Muscle of back (tissue), 13 donors: ENCODE data around the gene PDAP1. TPM values are rescaled to one million over a fixed set of nuclear protein-coding genes. Genes with fewer than 3 reads are reported as not detected.
"Not testable (repeated sequence)": the region's sequence is repeated elsewhere in the genome, so short reads cannot be mapped to it uniquely, and the experiment has no call there.

ENCODE experiments used
- DNase-seq, 3 donors: peaks; one replicate each; pipeline versions ENCODE4 v3.0.0 to v3.0.0-alpha.2; 2013
- long read RNA-seq, 9 donors: transcript quantifications; one replicate each; lab custom pipeline, GENCODE V29; 2026
- polyA plus RNA-seq, 10 donors: library from polyadenylated mRNA; unstranded; fragments of 120-200 nt; gene quantifications; one replicate each; pipeline ENCODE4 v1.2.1, GENCODE V29; 2013; ENCODE audit not compliant: insufficient read length in 10 of 10

PDAP1 gene, protein sequence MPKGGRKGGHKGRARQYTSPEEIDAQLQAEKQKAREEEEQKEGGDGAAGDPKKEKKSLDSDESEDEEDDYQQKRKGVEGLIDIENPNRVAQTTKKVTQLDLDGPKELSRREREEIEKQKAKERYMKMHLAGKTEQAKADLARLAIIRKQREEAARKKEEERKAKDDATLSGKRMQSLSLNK
- polyA plus RNA-seq, result 100 to 1,000 TPM in 7 of 10 donors, 10 to 100 TPM in 3; 91.8 to 152 (median 110) TPM
- long read RNA-seq, donor 1, transcript PDAP1-201 (6 exons, 2,546 nt), result major isoform, 20 of 27 reads
- long read RNA-seq, donor 1, partial matches to known transcripts, result 7 of 27 reads
- long read RNA-seq, donor 1, other reads (novel, unspliced or antisense), result 0 of 27 reads
- long read RNA-seq, donor 2, transcript PDAP1-201 (6 exons, 2,546 nt), result major isoform, 16 of 114 reads
- long read RNA-seq, donor 2, partial matches to known transcripts, result 91 of 114 reads
- long read RNA-seq, donor 2, other reads (novel, unspliced or antisense), result 7 of 114 reads
- long read RNA-seq, donor 3, result 0 reads
- long read RNA-seq, donor 4, transcript PDAP1-201 (6 exons, 2,546 nt), result major isoform, 20 of 21 reads
- long read RNA-seq, donor 4, partial matches to known transcripts, result 0 of 21 reads
- long read RNA-seq, donor 4, other reads (novel, unspliced or antisense), result 0 of 21 reads
- long read RNA-seq, donor 5, transcript PDAP1-201 (6 exons, 2,546 nt), result major isoform, 25 of 135 reads
- long read RNA-seq, donor 5, partial matches to known transcripts, result 77 of 135 reads
- long read RNA-seq, donor 5, other reads (novel, unspliced or antisense), result 33 of 135 reads
- long read RNA-seq, donor 6, transcript PDAP1-201 (6 exons, 2,546 nt), result major isoform, 32 of 158 reads
- long read RNA-seq, donor 6, partial matches to known transcripts, result 101 of 158 reads
- long read RNA-seq, donor 6, other reads (novel, unspliced or antisense), result 25 of 158 reads
- long read RNA-seq, donor 7, transcript PDAP1-201 (6 exons, 2,546 nt), result major isoform, 12 of 50 reads
- long read RNA-seq, donor 7, partial matches to known transcripts, result 38 of 50 reads
- long read RNA-seq, donor 7, other reads (novel, unspliced or antisense), result 0 of 50 reads
- long read RNA-seq, donor 8, transcript PDAP1-201 (6 exons, 2,546 nt), result major isoform, 19 of 27 reads
- long read RNA-seq, donor 8, partial matches to known transcripts, result 8 of 27 reads
- long read RNA-seq, donor 8, other reads (novel, unspliced or antisense), result 0 of 27 reads
- long read RNA-seq, donor 9, result 0 reads

DNA sequence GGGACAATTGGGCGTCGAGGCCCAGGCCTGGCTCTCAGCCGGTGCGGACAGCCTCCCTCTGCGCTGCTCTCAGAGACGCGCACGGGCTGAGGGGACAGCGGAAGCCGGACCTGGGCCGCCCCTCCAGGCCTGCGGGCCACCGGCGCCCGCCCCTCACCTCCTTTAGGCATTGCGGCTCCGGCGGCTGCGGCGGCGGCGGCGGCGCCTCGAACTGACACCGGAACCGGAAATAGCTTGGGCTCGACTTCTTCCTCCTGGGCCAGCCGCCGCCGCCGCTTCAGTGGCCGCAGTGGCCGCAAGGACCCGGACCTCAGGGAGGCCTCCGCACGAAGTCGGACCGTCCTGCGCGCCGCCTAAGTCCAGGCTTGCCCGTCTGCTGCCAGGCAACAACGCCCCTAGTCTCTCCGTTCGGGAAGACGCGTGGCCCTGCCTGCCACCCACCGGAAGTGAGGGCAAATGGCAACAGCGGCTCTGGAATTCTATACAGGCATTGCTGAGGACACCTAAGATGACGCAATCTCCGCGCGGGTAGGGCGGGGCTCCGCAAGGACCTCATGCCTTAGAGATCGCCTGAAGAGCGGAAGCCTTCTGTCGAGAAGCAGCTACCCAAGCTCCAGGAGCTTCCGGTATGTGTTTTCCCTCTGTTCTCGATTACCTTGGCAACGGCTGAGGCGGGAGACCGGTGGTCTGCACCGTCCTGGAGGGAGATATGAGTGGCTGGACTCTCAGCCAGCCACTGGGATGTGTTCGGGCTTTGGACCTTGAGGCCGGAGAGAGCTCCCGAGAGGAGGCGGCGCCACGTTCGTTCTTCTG lies at the start of gene PDAP1, which contains the start of gene BUD31:
Gene PDAP1, minus strand, starts transcription at position 219 of the 813 bp plus-strand sequence. Its CDS starts 49 bp downstream, at position 170.
Gene BUD31, plus strand, starts transcription at position 591 of the 813 bp plus-strand sequence. CDS start 2,124 bp downstream, outside the sequence.
- peak; percentile 94 to 99 (median 95) for DNase-seq

DNA sequence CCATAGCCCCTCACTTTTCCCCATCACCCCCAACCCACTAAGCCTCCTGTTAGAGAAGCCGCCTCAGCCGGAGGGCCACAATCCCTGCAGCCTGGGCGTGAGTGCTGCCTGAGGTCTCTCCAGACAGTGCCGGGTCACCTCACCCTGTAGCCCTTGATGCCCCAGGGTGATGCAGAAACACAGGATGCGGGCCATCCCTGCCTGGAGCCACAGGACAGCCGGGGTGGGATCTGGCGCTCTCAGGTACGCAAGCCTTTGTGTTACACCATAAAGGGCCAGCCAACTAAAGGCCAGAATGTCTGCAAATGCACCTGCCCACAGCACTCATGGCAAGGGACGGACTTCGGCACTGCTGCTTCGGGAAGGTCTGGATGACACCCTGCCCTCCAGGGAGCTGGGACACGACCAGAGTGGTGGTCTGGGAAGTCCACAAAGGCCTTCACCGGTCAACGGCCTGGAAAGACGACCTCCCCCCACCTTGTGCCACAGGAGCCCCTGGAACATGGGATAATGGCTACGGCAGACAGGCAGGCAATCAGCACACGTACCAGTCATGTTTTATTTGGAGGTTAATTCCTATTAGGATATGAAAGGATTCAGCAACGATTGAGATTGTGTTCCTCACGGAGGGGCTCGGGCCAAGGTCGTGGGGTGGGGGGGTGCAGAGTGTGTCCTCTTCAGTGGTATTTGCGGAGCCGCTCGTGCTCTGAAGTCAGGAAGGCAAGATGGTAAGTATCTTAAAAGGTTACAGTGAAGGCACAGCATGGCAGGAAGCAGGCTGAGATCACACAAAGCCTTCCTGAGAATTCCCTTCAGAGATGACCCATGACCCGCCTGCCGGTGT lies 49.5 kb upstream of the PDAP1 start:
- DNase-seq, result no peak

DNA sequence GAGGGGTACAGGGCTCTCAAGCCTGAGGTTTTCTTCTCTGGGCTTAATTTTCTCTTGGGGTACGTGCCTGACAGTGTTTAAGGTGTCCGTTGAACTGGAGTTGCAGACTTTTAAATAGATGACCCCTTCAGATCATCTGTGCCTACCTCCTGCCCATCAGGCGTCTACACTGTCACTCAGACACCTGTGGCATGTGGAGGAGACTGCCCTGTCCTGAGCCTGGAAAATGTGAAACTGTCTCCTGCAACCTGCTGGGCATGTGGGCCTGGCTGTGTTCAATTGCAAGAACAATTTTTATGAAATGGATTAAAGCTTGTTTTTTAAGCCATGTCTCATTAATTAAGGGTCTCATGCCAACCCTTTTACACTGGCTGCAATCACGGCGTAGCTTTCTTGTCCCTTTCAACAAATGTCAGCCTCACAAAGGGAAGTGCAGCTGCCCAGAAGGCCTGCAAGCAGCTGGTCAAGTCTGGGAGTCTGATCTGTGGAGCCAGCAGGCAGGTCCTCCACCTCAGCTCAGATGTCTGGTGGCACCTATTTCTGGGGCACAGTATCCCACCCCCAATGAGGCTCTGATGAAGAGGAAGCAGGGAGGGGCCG lies 48.8 kb upstream of the PDAP1 start:
- no peak for DNase-seq

DNA sequence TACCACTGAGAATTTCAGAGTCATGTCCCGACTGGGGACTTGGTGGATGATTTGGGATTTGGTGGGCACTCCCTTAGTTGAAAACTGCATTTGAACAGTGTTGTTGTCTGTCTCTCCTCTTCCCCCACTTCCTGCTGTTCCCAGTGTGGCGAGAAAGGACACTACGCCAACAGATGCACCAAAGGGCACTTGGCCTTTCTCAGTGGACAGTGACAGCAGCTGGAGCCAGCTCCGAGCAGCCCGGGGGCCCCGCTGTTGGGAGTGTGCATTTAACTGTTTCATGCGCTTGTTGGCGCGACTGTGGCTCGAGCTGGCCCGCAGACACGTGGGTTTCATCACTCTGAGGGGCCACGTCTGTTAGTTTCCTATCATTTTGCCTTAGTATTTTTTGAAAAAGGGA lies 47.9 kb upstream of the PDAP1 start:
- DNase-seq, result no peak

DNA sequence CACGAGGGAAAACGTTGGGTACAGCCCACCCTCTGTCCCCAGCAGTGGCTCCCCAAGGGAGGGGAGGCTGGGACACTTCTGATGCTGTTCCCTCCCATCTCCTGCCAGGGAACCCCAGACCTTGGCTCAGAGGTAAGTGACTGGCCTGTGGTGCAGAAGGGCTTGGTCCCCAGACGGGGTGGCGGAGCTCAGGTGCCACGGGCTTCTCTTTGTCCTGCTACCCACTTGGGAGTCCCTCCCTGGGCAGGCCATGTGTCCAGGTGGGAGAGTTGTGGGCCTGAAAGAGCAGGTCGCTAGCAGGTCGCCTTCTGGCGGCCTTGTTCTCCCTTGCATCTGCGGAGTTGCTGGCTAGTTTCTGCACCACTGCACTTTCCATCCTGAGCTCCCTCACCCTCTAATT lies 47.5 kb upstream of the PDAP1 start:
- no peak for DNase-seq

DNA sequence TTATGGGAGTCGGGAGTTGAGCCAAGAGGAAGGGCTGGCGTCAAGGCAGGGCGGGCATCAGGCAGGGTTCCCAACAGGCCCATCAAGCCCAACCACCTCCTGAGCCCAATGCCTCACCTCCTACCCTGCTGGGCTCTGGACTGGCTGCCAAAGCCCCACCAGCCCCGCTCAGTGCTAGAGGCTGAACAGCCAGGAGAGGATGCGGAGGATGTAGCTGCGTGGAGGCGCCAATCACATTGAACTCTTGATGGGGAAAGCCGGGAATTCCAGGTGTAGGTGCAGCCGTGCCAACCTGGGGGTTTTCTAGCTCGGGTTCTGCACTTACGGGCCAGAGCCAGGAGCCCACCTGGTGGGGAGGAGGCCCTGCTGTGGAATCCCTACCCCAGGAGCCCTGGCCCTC lies 44.7 kb upstream of the PDAP1 start:
- no peak for DNase-seq

DNA sequence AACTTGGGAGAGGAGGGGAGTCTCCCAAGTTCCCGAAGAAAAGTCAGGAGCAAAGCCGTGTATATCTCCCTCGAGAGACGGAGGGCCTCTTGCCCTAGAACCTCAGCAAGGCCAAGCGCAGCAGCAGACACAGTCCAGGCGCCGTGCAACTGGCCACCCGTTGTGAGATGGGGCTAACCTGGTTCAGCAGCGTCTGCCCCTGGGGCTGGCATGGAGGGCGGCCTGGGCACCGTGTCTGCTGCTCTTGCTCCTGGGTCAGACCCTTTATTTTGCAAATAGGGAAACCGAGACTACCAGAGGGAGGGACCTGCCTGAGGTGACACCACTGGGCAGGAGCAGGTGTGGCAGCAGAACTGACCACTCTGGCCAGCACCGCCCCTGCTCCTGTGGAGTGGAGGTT lies 44.1 kb upstream of the PDAP1 start:
- no peak for DNase-seq

DNA sequence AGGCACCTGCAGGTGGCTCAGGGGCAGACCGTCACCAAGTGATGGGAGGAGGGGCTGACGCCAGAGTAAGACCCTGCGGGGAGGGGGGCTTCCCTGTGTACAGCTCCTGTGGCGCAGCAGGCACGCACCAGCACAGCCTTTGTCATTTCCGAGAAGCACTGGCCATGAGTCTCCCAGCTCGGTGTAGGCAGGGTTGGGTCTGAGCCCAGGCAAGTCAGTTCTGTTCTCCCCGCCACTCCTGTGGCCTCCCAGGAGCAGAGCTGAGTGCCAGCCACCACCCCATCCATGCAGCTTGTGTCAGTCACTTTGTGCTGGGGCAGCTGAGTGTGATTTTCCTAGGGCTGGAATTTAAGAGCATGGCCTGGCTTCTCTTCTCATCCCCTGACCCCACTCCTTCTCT lies 43.5 kb upstream of the PDAP1 start:
- DNase-seq, result no peak

DNA sequence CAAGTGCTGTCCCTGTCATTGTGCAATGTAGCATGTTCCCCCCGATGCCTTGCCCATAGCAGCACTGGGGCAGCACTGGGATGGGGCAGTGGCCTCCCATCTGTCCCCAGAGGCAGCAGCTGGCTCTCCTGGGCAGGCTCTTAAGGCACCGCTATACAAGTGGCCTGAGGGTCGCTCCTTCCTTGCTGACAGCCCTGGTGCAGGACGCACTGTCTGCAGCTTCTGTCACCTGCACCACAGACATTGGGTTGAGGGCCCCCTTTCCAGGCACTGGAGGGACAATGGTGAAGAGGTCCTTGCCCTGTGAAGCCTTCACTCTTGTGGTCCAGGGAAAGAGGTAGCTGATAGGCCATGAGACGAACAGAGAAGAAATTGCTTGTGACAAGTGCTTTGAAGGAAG lies 40.9 kb upstream of the PDAP1 start:
- no peak for DNase-seq

DNA sequence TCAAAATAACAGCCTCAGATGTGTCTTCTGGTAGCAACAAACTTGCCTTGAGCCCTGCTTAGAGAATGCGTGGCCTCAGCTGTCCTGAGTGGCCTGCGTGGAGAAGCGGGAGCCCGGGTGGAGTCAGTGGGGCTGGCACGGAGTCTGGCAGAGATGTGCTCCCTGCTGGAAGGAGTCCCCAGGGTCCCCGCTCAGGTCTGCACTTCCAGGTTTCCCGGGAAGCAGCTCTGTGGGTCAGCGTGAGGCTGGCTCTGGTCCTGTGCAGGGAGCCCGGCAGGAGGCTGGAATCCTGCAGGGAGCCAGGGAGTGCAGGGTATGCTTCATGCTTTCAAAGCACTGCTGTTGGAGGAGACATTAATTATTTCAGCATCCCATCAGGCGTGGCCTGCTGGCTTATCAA lies 40.5 kb upstream of the PDAP1 start:
- no peak for DNase-seq

DNA sequence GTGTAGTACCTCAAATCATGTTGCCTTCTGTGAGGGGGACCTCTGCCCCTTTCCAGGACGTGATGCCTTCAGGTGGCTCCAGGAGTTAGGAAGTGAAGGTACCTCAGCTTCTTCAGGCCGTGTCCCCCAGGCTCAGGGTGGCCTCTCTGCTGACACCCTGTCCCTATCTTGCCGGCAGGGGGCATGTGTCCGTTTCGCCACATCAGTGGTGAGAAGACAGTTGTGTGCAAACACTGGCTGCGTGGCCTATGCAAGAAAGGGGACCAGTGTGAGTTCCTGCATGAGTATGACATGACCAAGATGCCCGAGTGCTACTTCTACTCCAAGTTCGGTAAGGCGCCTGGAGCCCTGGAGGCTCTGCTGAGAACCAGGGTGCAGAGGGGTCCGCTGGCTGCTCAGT lies 39.5 kb upstream of the PDAP1 start:
- no peak for DNase-seq

DNA sequence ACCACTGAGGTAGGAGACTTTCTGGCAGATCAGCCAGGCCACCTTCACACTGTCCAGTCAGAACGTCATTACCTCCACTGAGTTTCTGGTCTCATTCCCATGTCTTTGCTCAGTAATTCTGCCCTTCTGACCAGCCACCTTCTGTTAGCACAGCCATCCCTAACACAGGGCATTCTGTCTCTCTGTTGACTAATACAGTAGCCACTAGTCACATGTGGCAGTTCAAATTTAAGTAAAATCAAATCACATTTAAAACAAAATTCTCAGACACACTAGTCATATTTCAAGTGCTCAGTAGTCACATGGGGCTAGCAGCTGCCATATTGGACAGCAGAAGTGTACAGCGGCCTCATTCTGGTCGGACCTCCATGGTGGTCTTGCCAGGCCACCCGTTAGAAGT lies 37.7 kb upstream of the PDAP1 start:
- DNase-seq, result no peak

DNA sequence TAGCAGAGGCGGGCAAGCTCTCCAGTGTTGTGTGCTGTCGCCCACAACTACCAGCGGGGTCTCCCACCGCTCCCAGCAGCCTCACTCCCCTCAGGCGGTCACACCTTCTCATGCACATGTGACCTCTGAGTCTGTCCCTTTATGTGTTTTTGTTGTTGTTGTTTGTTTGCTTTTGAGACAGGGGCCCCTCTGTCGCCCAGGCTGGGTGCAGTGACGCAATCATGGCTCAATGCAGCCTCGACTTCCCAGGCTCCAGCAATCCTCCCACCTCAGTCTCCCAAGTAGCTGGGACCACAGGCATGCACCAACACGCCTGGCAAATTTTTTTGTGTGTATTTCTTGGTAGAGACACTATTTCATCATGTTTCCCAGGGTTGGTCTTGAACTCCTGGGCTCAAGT lies 31.8 kb upstream of the PDAP1 start:
- DNase-seq, result no peak

DNA sequence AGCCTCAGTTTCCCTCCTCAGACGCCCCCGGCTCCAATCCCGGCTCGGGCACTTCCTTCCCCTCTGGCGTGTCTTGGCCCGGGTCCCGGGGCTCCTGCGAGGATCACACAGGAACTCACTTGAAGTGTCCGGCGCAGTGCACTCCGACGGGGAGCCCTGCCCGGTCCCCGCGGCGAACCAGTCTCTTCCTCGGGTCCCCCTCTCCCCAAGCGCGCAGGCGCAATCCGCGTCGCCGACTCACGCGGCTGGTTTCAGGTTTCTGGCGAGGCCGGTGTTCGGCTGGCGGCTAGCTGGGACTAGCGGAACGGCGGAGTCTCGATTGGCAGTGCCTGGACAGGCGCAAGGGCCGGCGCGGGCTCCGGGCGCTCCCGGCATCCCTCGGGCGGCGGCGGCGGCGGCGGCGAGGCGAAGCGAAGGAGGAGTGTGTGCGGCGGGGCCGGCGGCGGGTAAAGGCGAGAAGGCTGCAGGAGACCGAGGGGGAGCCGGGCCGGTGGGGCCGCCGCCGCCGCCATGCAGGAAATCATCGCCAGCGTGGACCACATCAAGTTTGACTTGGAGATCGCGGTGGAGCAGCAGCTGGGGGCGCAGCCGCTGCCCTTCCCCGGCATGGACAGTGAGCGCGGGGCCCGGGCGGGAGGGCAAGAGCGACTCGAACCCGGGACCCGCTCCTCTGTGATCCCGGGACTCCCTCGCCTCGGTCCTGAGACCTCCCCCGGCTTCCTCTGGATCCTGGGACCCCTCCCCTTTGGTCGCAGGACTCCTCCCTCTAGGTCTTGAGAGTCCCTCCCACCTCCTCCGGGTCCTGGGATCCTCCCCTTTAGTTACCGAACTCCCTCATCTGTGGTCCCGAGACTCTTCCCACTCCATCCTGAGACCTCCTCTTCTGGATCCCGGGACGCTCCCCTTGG lies 30.4 kb upstream of the PDAP1 start, which contains the start of the genes CPSF4 and PTCD1:
Gene CPSF4, plus strand, starts transcription at position 371 of the 908 bp plus-strand sequence. Its CDS starts 140 bp downstream, at position 511.
Gene PTCD1, minus strand, starts transcription at position 226 of the 908 bp plus-strand sequence. CDS start 3,556 bp downstream, outside the sequence.
- peak; percentile 95 to 98 (median 96) for DNase-seq

DNA sequence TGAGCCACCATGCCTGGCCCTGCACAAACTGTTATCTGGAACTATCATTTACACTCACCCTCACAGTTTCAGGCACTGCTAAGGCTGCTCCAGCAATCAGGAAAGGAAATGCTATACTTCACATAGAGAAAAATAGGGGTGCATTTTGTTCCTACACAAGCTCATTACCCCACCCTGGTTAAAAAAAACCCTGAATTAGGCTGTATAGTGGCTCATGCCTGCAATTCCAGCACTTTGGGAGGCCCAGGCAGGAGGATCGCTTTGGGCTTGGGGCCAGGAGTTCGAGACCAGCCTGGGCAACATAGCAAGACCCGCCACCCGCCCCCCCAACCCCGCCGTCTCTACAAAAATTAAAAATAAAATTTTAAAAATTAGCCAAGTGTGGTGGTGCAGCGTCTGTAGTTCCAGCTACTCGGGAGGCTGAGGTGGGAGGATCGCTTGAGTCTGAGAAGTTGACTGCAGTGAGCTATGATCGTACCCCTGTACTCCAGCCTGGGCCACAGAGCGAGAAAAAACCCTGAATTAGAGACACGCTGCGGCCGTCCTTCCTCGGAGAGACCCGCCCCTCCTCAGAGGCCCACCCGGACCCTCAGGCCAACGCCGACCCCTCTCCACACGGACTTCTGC lies 29.7 kb upstream of the PDAP1 start:
- no peak for DNase-seq

DNA sequence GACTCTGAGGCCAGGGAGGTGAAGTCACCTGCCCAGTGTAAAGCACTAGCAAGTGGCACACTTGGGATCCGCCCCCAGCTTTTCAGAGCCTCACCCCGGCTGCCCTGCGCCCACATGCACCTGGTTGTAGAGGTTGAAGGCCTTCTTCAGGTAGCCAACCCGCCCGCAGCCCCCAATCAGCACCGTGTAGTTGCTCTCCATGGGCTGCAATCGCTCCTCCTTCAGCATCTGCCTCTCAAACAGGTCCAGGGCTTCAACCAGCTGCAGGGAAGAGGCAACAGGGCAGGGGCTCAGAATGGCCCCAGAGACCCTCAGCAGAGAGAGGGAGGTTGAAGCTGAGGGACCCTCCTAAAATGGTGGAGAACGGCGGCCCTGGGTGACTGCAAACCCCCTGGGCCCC lies 24.8 kb upstream of the PDAP1 start:
- no peak for DNase-seq

DNA sequence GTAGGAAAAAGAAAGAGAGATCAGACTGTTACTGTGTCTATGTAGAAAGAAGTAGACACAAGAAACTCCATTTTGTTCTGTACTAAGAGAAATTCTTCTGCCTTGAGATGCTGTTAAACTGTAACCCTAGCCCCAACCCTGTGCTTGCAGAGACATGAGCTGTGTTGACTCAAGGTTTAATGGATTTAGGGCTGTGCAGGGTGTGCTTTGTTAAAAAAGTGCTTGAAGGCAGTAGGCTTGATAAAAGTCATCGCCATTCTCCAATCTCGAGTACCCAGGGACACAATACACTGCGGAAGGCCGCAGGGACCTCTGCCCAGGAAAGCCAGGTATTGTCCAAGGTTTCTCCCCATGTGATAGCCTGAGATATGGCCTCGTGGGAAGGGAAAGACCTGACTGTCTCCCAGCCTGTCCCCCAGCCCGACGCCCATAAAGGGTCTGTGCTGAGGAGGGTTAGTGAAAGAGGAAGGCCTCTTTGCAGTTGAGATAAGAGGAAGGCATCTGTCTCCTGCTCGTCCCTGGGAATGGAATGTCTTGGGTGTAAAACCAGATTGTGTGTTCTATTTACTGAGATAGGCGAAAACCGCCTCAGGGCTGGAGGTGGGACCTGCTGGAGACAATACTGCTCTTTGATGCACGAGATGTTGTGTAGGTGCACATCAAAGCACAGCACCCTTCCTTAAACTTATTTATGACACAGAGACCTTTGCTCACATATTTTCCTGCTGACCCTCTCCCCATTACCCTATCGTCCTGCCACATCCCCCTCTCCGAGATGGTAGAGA lies 23.6 kb upstream of the PDAP1 start:
- DNase-seq, result not testable (repeated sequence)
